ENCODE measurements around the gene USP17L22. TPM values are rescaled to one million over a fixed set of nuclear protein-coding genes. Genes with fewer than 3 reads are reported as not detected.
"Not testable (repeated sequence)": the region's sequence is repeated elsewhere in the genome, so short reads cannot be mapped to it uniquely, and the experiment has no call there.

Gene USP17L22, protein sequence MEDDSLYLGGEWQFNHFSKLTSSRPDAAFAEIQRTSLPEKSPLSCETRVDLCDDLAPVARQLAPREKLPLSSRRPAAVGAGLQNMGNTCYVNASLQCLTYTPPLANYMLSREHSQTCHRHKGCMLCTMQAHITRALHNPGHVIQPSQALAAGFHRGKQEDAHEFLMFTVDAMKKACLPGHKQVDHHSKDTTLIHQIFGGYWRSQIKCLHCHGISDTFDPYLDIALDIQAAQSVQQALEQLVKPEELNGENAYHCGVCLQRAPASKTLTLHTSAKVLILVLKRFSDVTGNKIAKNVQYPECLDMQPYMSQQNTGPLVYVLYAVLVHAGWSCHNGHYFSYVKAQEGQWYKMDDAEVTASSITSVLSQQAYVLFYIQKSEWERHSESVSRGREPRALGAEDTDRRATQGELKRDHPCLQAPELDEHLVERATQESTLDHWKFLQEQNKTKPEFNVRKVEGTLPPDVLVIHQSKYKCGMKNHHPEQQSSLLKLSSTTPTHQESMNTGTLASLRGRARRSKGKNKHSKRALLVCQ
- not detected in 2 replicates for total RNA-seq (2014; rRNA removed; shearing (Covaris generic))

DNA sequence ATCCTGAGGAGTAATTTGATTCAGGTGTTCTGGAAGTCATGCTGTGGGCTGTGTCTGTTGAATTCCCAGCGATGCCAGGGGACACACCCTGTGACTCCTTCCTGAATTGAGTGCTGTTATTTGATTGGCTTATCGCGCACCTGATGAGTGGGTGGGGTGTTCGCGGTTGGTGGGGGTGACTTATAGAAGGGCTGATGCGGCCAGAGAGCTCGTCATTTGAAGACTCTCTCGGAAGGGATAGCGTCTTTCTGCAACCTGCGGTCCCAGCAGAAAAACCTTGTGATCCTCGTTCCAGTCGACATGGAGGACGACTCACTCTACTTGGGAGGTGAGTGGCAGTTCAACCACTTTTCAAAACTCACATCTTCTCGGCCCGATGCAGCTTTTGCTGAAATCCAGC is at the start of gene USP17L22:
Gene USP17L22 (plus strand): TSS at position 301 of the 400 bp plus-strand sequence. CDS start 0 bp downstream, at position 301.
- DNase-seq (ENCODE audit: low spot score): not testable (repeated sequence)

DNA sequence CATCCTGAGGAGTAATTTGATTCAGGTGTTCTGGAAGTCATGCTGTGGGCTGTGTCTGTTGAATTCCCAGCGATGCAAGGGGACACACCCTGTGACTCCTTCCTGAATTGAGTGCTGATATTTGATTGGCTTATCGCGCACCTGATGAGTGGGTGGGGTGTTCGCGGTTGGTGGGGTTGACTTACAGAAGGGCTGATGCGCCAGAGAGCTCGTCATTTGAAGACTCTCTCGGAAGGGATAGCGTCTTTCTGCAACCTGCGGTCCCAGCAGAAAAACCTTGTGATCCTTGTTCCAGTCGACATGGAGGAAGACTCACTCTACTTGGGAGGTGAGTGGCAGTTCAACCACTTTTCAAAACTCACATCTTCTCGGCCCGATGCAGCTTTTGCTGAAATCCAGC is 47.6 kb upstream of the USP17L22 start, which contains the start of gene USP17L12:
Gene USP17L12 (plus strand): TSS at position 301 of the 400 bp plus-strand sequence. CDS start 0 bp downstream, at position 301.
- not testable (repeated sequence) for DNase-seq (ENCODE audit: low spot score)

DNA sequence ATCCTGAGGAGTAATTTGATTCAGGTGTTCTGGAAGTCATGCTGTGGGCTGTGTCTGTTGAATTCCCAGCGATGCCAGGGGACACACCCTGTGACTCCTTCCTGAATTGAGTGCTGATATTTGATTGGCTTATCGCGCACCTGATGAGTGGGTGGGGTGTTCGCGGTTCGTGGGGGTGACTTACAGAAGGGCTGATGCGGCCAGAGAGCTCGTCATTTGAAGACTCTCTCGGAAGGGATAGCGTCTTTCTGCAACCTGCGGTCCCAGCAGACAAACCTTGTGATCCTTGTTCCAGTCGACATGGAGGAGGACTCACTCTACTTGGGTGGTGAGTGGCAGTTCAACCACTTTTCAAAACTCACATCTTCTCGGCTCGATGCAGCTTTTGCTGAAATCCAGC is 42.8 kb upstream of the USP17L22 start, which contains the start of gene USP17L13:
Gene USP17L13 (plus strand): TSS at position 301 of the 400 bp plus-strand sequence. CDS start 0 bp downstream, at position 301.
- DNase-seq (ENCODE audit: low spot score): not testable (repeated sequence)

DNA sequence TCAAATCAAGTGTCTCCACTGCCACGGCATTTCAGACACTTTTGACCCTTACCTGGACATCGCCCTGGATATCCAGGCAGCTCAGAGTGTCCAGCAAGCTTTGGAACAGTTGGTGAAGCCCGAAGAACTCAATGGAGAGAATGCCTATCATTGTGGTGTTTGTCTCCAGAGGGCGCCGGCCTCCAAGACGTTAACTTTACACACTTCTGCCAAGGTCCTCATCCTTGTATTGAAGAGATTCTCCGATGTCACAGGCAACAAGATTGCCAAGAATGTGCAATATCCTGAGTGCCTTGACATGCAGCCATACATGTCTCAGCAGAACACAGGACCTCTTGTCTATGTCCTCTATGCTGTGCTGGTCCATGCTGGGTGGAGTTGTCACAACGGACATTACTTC is 37.2 kb upstream of the USP17L22 start:
- DNase-seq (ENCODE audit: low spot score): not testable (repeated sequence)

DNA sequence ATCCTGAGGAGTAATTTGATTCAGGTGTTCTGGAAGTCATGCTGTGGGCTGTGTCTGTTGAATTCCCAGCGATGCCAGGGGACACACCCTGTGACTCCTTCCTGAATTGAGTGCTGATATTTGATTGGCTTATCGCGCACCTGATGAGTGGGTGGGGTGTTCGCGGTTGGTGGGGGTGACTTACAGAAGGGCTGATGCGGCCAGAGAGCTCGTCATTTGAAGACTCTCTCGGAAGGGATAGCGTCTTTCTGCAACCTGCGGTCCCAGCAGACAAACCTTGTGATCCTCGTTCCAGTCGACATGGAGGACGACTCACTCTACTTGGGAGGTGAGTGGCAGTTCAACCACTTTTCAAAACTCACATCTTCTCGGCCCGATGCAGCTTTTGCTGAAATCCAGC is 33.3 kb upstream of the USP17L22 start, which contains the start of gene USP17L15:
Gene USP17L15 (plus strand): TSS at position 301 of the 400 bp plus-strand sequence. CDS start 0 bp downstream, at position 301.
- DNase-seq (ENCODE audit: low spot score): not testable (repeated sequence)

DNA sequence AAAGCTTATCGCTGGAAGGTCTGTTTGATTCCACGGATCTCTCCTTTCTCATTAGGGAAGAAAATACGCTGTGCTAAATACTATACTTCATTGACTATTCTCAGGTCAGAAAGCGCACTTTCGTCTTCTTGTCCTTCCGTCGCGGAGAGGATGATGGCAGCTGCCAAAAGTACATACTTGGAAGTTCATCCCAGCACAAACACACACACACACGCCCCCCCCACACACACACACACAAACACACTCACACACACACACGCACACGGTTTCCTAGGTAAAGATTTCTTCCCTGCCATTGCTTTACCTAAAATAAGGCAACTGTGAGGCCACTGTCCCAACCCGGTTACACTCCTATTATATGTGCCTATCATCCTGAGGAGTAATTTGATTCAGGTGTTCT is 29.0 kb upstream of the USP17L22 start:
- peak; percentile 14 for DNase-seq (ENCODE audit: low spot score)

DNA sequence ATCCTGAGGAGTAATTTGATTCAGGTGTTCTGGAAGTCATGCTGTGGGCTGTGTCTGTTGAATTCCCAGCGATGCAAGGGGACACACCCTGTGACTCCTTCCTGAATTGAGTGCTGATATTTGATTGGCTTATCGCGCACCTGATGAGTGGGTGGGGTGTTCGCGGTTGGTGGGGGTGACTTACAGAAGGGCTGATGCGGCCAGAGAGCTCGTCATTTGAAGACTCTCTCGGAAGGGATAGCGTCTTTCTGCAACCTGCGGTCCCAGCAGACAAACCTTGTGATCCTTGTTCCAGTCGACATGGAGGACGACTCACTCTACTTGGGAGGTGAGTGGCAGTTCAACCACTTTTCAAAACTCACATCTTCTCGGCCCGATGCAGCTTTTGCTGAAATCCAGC is 23.8 kb upstream of the USP17L22 start, which contains the start of gene USP17L17:
Gene USP17L17 (plus strand): TSS at position 301 of the 400 bp plus-strand sequence. CDS start 0 bp downstream, at position 301.
- not testable (repeated sequence) for DNase-seq (ENCODE audit: low spot score)

DNA sequence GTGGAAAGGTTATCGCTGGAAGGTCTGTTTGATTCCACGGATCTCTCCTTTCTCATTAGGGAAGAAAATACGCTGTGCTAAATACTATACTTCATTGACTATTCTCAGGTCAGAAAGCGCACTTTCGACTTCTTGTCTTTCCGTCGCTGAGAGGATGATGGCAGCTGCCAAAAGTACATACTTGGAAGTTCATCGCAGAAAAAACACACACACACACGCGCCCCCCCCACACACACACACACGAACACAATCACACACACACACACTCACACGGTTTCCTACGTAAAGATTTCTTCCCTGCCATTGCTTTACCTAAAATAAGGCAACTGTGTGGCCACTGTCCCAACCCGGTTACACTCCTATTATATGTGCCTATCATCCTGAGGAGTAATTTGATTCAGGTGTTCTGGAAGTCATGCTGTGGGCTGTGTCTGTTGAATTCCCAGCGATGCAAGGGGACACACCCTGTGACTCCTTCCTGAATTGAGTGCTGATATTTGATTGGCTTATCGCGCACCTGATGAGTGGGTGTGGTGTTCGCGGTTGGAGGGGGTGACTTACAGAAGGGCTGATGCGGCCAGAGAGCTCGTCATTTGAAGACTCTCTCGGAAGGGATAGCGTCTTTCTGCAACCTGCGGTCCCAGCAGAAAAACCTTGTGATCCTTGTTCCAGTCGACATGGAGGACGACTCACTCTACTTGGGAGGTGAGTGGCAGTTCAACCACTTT is 19.3 kb upstream of the USP17L22 start, which contains the start of gene USP17L18:
Gene USP17L18 (plus strand): TSS at position 678 of the 728 bp plus-strand sequence. CDS start 0 bp downstream, at position 678.
- not testable (repeated sequence) for DNase-seq (ENCODE audit: low spot score)

DNA sequence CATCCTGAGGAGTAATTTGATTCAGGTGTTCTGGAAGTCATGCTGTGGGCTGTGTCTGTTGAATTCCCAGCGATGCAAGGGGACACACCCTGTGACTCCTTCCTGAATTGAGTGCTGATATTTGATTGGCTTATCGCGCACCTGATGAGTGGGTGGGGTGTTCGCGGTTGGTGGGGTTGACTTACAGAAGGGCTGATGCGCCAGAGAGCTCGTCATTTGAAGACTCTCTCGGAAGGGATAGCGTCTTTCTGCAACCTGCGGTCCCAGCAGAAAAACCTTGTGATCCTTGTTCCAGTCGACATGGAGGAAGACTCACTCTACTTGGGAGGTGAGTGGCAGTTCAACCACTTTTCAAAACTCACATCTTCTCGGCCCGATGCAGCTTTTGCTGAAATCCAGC is 14.3 kb upstream of the USP17L22 start, which contains the start of gene USP17L19:
Gene USP17L19 (plus strand): TSS at position 301 of the 400 bp plus-strand sequence. CDS start 0 bp downstream, at position 301.
- not testable (repeated sequence) for DNase-seq (ENCODE audit: low spot score)

DNA sequence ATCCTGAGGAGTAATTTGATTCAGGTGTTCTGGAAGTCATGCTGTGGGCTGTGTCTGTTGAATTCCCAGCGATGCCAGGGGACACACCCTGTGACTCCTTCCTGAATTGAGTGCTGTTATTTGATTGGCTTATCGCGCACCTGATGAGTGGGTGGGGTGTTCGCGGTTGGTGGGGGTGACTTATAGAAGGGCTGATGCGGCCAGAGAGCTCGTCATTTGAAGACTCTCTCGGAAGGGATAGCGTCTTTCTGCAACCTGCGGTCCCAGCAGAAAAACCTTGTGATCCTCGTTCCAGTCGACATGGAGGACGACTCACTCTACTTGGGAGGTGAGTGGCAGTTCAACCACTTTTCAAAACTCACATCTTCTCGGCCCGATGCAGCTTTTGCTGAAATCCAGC is 9.6 kb upstream of the USP17L22 start, which contains the start of gene USP17L20:
Gene USP17L20 (plus strand): TSS at position 301 of the 400 bp plus-strand sequence. CDS start 0 bp downstream, at position 301.
- DNase-seq (ENCODE audit: low spot score): not testable (repeated sequence)

DNA sequence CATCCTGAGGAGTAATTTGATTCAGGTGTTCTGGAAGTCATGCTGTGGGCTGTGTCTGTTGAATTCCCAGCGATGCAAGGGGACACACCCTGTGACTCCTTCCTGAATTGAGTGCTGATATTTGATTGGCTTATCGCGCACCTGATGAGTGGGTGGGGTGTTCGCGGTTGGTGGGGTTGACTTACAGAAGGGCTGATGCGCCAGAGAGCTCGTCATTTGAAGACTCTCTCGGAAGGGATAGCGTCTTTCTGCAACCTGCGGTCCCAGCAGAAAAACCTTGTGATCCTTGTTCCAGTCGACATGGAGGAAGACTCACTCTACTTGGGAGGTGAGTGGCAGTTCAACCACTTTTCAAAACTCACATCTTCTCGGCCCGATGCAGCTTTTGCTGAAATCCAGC is 4.8 kb upstream of the USP17L22 start, which contains the start of gene USP17L21:
Gene USP17L21 (plus strand): TSS at position 301 of the 400 bp plus-strand sequence. CDS start 0 bp downstream, at position 301.
- not testable (repeated sequence) for DNase-seq (ENCODE audit: low spot score)

DNA sequence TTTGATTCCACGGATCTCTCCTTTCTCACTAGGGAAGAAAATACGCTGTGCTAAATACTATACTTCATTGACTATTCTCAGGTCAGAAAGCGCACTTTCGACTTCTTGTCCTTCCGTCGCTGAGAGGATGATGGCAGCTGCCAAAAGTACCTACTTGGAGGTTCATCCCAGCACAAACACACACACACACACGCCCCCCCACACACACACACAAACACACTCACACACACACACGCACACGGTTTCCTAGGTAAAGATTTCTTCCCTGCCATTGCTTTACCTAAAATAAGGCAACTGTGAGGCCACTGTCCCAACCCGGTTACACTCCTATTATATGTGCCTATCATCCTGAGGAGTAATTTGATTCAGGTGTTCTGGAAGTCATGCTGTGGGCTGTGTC is 4.3 kb downstream of the USP17L22 start:
- not testable (repeated sequence) for DNase-seq (ENCODE audit: low spot score)

Other genes with a start within 250 kb of the USP17L22 start
- not detected in 2 replicates for gene FAM90A26, start 97.2 kb upstream of the USP17L22 start, total RNA-seq (2014; rRNA removed; shearing (Covaris generic))
- not detected in 2 replicates for gene USP17L10, start 57.0 kb upstream of the USP17L22 start, total RNA-seq (2014; rRNA removed; shearing (Covaris generic))
- gene USP17L11, start 52.2 kb upstream of the USP17L22 start, total RNA-seq (2014; rRNA removed; shearing (Covaris generic)): not detected in 2 replicates
- gene USP17L12, start 47.5 kb upstream of the USP17L22 start, total RNA-seq (2014; rRNA removed; shearing (Covaris generic)): not detected in 2 replicates
- gene USP17L13, start 42.7 kb upstream of the USP17L22 start, total RNA-seq (2014; rRNA removed; shearing (Covaris generic)): not detected in 2 replicates
- gene USP17L15, start 33.2 kb upstream of the USP17L22 start, total RNA-seq (2014; rRNA removed; shearing (Covaris generic)): not detected in 2 replicates
- gene USP17L17, start 23.7 kb upstream of the USP17L22 start, total RNA-seq (2014; rRNA removed; shearing (Covaris generic)): not detected in 2 replicates
- not detected in 2 replicates for gene USP17L18, start 19.0 kb upstream of the USP17L22 start, total RNA-seq (2014; rRNA removed; shearing (Covaris generic))
- not detected in 2 replicates for gene USP17L19, start 14.2 kb upstream of the USP17L22 start, total RNA-seq (2014; rRNA removed; shearing (Covaris generic))
- not detected in 2 replicates for gene USP17L20, start 9.5 kb upstream of the USP17L22 start, total RNA-seq (2014; rRNA removed; shearing (Covaris generic))
- not detected in 2 replicates for gene USP17L21, start 4.7 kb upstream of the USP17L22 start, total RNA-seq (2014; rRNA removed; shearing (Covaris generic))
- gene USP17L24, start 57.5 kb downstream of the USP17L22 start, total RNA-seq (2014; rRNA removed; shearing (Covaris generic)): not detected in 2 replicates
- not detected in 2 replicates for gene USP17L25, start 62.3 kb downstream of the USP17L22 start, total RNA-seq (2014; rRNA removed; shearing (Covaris generic))
- not detected in 2 replicates for gene USP17L26, start 67.0 kb downstream of the USP17L22 start, total RNA-seq (2014; rRNA removed; shearing (Covaris generic))
- not detected in 2 replicates for gene USP17L5, start 71.8 kb downstream of the USP17L22 start, total RNA-seq (2014; rRNA removed; shearing (Covaris generic))
- not detected in 2 replicates for gene USP17L27, start 76.5 kb downstream of the USP17L22 start, total RNA-seq (2014; rRNA removed; shearing (Covaris generic))
- not detected in 2 replicates for gene USP17L28, start 81.3 kb downstream of the USP17L22 start, total RNA-seq (2014; rRNA removed; shearing (Covaris generic))
- gene USP17L29, start 86.0 kb downstream of the USP17L22 start, total RNA-seq (2014; rRNA removed; shearing (Covaris generic)): not detected in 2 replicates
- not detected in 2 replicates for gene USP17L30, start 95.5 kb downstream of the USP17L22 start, total RNA-seq (2014; rRNA removed; shearing (Covaris generic))
- not detected in 2 replicates for gene DEFB131A, start 176.8 kb downstream of the USP17L22 start, total RNA-seq (2014; rRNA removed; shearing (Covaris generic))

Data from H4 (cell line).